T-helper 1 cell (primary cell): ENCODE results near the gene SLC6A16.
"Not testable (repeated sequence)": the region's sequence is repeated elsewhere in the genome, so short reads cannot be mapped to it uniquely, and the experiment has no call there.

Source experiments
- DNase-seq, 5 donors: peaks; one replicate each; pipeline ENCODE4 v3.0.0-alpha.2; 2012 to 2020
- total RNA-seq, 4 donors: gene quantifications; one replicate each; lab custom pipeline; 2026; lab: John Stamatoyannopoulos, UW

SLC6A16 gene
- total RNA-seq, result 3.0 to 5.9 (median 5.0) reads per million in 4 donors

DNA sequence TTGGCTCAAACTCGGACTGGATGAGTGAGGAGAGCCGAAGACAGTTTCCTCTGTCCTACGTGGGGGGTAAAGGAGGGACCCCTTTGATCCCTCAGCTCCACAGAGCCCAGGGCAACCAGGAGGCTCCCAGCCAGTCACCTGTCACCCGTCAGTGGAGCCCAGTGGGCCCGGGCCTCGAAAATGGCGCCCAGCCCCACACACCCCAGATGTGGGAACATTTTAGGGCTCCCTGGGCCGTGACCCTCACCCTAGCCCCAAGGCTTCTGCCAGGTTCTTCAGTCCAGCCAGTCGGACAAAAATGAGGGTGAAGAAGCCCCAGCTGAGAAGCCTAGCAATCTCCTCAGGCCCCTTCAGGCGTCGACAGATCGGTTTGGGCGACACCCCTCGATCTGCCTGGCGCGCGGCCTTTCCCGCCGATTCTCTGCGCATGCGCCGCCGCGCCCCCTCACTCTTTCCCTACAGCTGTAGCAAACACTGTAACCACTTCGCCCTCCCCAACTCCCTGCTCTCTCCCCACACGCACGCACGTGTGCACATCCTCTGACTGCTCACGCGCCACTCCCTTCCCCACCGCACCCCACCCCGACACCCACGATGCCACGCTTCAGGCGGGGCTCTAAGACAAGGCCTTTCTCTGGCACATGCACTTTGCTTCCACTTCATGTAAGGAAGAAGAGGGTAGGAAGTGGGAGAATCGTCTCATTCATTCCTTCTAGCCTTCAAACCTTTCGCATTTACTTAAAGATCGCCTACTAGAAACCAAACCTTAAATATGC is at the start of gene SLC6A16:
TSS of gene SLC6A16 (minus strand) at position 391 of the 776 bp plus-strand sequence. CDS start 13,844 bp downstream, outside the sequence.
- no peak for DNase-seq

DNA sequence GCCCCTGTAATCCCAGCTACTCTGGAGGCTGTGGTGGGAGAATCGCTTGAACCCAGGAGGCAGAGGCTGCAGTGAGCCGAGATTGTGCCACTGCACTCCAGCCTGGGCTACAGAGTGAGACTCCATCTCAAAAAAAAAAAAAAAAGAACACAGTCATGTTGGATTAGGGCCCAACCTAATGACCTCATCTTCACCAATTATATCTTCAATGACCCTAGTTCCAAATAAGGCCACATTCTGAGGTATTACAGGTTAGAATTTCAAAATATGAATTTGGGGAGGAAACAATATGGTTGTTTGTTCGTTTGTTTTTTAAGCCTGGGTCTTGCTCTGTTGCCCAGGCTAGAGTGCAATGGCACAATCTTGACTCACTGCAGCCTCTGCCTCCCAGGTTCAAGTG is 48.2 kb upstream of the SLC6A16 start:
- DNase-seq, result not testable (repeated sequence)

DNA sequence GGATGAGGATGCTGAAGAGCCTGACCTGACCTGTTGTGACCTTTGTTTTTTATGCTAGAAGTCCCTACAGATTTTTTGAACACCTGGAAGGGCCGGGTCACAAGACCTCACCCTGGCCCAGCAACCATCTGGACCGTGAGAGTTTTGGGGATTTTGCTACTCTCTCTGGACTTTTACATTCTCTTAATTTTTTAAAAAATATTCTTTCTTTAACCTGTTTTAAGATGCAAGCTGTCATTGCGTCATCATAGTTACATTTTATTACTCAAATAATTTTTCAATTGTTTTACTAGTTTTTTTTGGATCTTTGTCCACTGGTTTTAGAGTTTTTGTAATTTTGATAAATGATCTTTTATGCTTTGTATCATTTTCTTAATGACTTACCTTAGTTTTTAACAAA is 46.2 kb upstream of the SLC6A16 start:
- no peak for DNase-seq

DNA sequence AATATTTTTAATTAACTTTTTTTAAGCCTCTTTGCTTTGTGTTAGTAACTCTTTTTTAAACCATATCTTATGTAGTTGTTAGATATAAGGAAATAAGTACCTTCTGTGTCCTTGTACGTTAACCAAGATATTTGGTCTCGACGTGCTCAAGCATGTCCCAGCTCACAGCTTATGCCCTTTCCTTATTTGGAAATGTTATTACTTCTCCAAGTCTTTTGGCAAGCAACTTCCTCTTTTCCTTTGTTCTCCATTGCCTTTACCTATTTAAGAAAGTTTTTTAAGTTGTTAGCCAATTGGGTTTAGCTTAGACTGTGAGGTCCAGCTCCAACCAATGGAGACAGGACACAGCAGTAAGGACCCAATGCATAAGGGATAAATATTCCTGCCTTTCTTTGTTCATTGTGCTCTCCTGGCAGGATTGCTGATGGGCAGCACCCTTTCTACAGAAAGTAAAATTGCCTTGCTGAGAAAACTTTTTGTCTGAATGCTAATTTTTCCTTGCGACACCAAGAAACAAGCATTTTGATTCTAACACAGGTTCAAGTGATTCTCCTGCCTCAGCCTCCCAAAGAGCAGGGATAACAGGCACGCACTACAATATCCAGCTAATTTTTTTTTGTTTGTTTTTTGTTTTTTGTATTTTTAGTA is 43.8 kb upstream of the SLC6A16 start:
- no peak for DNase-seq

- no peak for DNase-seq
These were observed 41.1 kb upstream of the SLC6A16 start for GRCh38 chr19:49366110-49366509.

GRCh38 chr19:49364083-49364737 is 39.2 kb upstream of the SLC6A16 start:
- DNase-seq, result no peak

GRCh38 chr19:49363268-49364082 is 38.5 kb upstream of the SLC6A16 start, which contains the start of gene DKKL1:
TSS of gene DKKL1 (plus strand) at chr19:49363877. CDS start at chr19:49363999, 122 bp downstream.
- peak; percentile 25 to 76 (median 47) for DNase-seq

GRCh38 chr19:49362929-49363267 is 37.9 kb upstream of the SLC6A16 start:
- DNase-seq, result no peak

DNA sequence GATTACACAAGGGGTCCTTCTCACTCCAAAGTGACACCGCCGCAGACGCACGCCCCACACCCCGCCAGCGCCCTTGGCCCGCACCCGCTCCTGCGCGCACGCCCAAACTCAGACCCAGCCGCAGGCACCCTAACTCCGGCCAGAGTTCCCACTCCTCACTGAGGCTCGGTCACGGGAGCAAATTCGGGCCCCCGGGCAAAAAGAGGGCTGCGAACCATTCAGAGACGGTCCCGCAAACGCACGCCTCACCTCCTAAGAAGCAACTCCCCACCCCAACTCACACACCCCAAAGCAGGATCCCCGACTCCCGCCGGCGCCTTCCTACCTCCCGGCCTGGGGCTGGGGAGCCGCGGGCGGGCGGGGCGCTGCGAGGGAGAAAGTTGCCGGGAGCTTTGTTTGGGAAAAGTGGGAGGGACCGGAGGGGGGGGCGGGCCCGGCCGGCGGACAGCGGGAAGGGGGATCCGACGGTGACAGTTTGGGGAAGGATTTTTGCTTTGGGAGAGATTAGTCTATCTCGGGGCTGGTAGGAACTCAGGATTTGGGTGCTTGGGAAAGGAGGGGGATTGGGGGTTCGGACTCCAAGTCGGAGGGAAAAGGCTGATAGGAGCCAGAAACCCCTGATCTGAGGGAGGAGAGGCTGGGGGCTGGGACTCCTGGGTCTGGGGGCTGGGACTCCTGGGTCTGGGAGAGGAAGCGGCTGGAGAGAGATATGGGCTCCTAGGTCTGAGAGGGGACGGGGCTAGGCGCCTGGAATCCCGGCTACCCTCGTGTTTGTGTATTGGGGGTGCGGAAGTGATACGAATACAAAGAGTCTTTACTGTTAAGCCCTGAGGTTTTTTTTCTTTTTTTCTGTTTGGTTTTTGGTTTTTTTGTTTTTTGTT is 37.3 kb upstream of the SLC6A16 start, which contains the start of gene TEAD2:
TSS of gene TEAD2 (minus strand) at position 369 of the 881 bp plus-strand sequence. CDS start 2,341 bp downstream, outside the sequence.
- DNase-seq, result no peak

- no peak for DNase-seq
These were observed 36.6 kb upstream of the SLC6A16 start for GRCh38 chr19:49361438-49362047.

DNA sequence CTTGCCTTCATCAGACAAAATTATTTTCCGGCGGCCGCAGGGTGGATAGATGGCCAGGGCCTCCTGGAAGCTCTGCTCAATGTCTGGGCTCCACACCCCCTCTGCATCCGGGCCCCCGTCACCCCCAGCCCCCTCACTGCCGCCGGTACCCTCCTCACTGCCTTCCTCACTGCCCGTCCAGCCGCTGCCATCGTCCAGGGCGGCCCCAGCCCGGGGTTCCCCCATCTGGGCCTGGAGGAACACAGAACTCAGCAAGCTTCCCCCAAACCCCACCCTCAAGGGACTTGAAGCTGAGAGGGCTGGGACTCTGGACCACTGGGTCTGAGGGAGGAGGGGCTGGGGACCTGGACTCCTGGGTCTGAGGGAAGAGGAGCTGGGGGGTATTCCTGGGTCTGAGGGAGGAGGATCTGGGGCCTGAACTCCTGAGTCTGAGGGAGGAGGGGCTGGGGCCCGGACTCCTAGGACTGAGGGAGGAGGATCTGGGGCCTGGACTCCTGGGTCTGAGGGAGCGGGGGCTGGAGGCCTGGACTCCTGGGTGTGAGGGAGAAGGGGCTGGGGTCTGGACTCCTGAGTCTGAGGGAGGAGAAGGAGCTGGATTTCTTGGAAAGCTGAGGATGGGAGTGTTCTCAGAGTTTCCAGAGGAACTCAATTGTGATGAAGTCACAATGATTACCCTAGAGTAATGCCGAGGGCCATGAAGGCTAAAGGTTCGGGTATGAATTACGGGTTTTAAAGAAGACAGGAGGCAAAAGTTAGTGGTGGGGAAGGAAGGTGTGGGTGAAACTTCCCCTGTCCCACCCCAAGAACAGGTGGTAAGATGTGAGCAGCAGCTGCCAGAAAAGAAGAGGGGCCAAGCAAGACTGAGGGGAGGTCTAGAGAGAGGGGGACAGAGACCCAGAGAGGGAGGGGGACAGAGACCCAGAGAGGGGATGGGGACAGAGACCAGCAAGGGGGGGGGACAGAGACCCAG is 35.1 kb upstream of the SLC6A16 start:
- DNase-seq, result no peak

DNA sequence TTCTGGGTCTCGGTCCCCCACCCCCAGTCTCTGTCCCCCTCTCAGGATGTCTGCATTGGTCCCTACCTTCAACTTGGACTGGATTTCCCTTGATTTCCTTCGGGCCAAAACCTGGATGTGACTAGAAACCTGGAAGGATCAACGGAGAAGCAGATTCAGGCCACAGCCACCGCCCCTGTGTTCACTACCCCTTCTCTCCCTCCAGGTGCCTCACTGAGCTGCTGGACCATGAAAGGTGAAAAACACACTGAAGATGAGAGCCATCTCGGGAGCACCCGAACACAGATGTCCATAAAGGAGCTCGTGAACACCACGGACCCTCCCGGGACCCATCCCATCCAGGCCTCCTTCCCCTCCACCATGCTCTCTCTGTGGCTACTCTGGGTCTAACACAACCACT is 32.2 kb upstream of the SLC6A16 start:
- no peak for DNase-seq

GRCh38 chr19:49356382-49356781 is 31.4 kb upstream of the SLC6A16 start:
- DNase-seq, result no peak

- no peak for DNase-seq
These were observed 30.9 kb upstream of the SLC6A16 start for GRCh38 chr19:49355909-49356353.

DNA sequence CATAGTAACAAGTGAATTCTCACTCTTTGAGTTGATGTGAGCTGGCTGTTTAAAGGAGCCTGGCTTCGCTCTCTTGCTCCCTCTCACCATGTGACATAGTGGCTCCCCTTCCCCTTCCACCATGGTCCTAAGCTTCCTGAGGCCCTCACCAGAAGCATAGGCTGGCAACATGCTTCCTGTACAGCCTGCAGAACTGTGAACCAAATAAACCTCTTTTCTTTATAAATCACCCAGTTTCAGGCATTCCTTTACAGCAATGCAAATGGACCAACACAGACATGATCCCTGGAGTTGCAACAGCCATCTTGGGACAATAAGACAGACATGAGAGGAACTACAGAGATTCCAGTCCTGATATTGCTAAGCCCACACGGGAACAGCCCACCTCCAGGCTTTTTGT is 24.6 kb upstream of the SLC6A16 start:
- DNase-seq, result no peak

- DNase-seq, result no peak
These were observed 23.6 kb upstream of the SLC6A16 start for GRCh38 chr19:49348305-49349189.

DNA sequence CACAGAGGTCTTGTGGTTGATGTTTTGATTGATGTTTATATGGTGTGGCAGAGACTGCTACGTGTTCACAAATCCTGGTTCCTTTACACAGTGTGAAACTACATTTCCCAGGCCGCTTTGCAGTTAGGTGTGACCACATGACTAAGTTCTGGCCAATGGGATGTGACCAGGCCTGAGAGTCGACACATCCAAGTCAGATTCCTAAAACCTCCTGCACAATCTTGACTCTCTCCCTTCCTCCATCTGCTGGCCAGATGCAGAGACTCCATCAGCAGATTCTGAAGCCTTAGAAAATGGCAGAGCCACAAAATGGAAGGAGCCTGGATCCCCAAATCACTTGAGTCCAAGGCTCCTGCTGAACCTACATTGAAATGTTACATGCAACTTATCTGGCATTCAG is 22.8 kb upstream of the SLC6A16 start:
- no peak for DNase-seq

DNA sequence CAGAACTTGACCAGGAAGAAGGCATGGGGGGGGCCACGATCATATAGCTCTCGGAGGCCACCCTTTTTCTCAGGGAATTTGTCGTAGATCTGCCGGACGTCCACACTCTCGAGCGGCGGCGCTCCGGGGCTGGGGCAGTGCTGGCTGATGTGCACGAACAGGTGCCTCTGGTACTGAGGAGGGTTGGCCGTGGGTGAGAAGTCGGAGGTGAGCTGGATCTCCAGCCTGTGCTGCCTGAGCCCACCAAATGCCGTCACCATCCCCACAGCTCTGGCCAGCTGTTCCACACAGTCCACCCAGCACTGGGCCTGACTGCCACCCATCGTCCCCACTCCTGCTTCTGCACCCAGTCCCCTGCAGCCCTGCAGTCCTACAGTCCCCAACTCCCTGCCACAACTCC is 22.2 kb upstream of the SLC6A16 start:
- no peak for DNase-seq
